ENCODE results near the gene PET100. TPM values are rescaled to one million over a fixed set of nuclear protein-coding genes. Genes with fewer than 3 reads are reported as not detected.

PET100 gene
- total RNA-seq, 1 experiment from 2014 or later, result 77.6 TPM

DNA sequence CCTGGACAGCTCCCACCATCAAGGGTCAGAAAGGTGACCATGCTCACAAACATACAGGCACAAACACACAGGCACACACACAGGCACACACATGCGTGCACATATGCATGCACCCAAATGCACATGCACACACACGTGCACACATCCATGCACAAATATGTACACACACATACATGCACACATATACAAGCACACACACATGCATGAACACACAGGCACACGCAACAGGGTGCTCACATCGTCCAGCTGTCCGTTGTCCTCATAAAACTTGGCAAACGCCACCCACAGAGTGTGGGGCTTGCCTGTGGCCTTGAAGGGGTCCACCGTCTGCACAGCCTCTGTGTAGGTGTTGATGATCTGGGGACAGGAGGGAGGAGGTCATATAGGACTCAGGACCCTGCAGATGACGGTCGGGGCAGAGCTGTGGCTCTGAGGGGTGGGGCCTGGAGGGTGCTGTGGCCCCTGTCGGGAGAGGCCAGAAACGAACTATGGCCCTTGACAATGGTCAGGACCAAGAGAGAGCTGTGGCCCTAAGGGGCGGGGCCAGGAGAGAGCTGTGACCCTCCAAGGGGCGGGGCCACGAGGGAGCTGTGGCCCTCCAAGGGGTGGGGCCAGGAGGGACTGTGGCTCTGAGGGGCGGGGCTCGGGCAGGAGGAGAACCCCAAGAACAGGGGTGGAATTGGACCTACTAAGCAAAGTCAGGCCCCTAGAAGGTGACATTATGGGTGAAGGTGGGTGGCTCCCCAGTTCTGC lies 6.5 kb upstream of the PET100 start:
- BruUV-seq (replicated peaks), result no TSS peak
- intact Hi-C loops (cut with micrococcal nuclease; ENCODE audit: unreplicated experiment), result no loop called here
- H3K36me3 Mint-ChIP-seq (ENCODE audit: insufficient read depth, unreplicated experiment), result peaks cover 33% of the 10 kb centered on the region
- no peaks in the 10 kb centered on the region for H3K27me3 Mint-ChIP-seq (ENCODE audit: unreplicated experiment)
- TF ChIP-seq, protein P1, sequence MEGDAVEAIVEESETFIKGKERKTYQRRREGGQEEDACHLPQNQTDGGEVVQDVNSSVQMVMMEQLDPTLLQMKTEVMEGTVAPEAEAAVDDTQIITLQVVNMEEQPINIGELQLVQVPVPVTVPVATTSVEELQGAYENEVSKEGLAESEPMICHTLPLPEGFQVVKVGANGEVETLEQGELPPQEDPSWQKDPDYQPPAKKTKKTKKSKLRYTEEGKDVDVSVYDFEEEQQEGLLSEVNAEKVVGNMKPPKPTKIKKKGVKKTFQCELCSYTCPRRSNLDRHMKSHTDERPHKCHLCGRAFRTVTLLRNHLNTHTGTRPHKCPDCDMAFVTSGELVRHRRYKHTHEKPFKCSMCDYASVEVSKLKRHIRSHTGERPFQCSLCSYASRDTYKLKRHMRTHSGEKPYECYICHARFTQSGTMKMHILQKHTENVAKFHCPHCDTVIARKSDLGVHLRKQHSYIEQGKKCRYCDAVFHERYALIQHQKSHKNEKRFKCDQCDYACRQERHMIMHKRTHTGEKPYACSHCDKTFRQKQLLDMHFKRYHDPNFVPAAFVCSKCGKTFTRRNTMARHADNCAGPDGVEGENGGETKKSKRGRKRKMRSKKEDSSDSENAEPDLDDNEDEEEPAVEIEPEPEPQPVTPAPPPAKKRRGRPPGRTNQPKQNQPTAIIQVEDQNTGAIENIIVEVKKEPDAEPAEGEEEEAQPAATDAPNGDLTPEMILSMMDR (IDR thresholded peaks at IDR 0.05; ENCODE audit: unreplicated experiment), result no peak
- H3K4me1 Mint-ChIP-seq (ENCODE audit: low read depth, unreplicated experiment), result peaks cover 12% of the 10 kb centered on the region
- H3K9me3 Mint-ChIP-seq (ENCODE audit: low read depth, unreplicated experiment), result no peaks in the 10 kb centered on the region
- H3K27ac Mint-ChIP-seq (ENCODE audit: unreplicated experiment), result no peak overlapping the region
- CTCF ChIA-PET, result no interaction called here
- no peak for DNase-seq
- H3K4me3 Mint-ChIP-seq (ENCODE audit: low read depth, unreplicated experiment), result no peak overlapping the region

DNA sequence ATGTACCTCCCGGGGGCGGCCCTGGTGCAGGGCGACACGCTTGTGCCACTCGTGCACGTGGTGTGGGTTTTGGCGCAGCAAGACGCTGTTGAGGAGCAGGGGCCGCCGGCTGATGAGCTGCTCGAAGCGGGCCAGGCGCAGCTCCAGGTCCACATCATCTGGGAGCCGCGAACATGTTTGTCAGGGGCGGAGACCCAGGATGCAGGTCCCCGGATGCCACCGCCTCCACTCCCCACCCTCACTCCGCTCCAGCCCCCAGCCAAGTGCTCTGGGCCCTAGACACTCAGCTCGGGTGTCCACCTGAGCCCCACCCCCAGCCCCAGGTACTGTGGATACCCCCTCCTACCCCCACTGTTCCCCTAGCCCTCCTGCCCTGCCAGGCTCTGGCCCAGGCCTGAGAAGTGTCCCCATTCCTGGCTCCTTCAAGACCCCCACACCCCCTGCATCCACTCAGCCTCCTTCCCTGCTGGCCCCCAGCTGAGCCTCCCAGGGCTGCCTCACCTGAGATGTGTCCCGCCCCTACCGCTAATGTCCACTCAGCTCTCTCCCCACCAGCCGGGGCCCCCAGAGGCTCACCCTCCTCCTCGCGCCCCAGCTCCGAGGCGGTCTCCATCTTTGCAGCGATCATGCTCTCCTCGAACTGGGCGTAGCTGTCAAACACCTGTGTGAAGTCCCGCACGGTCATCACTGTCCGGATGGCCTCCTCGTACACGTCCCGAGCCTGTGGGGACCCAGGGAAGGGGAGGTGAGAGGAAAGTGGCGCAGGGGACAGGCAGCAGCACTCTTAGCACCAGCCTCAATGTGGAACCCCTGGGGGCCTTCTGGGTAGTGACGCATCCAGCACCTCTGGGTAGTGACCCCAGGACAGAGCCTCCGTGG lies 5.6 kb upstream of the PET100 start:
- no peak for DNase-seq
- no TSS peak for BruUV-seq (replicated peaks)
- intact Hi-C loops (cut with micrococcal nuclease; ENCODE audit: unreplicated experiment), result no loop called here
- H3K4me1 Mint-ChIP-seq (ENCODE audit: low read depth, unreplicated experiment), result peaks cover 9% of the 10 kb centered on the region
- no peak overlapping the region for H3K4me3 Mint-ChIP-seq (ENCODE audit: low read depth, unreplicated experiment)
- no peaks in the 10 kb centered on the region for H3K27me3 Mint-ChIP-seq (ENCODE audit: unreplicated experiment)
- H3K36me3 Mint-ChIP-seq (ENCODE audit: insufficient read depth, unreplicated experiment), result peaks cover 33% of the 10 kb centered on the region
- CTCF ChIA-PET, result no interaction called here
- H3K9me3 Mint-ChIP-seq (ENCODE audit: low read depth, unreplicated experiment), result no peaks in the 10 kb centered on the region
- TF ChIP-seq, protein P1 (IDR thresholded peaks at IDR 0.05; ENCODE audit: unreplicated experiment), result no peak
- no peak overlapping the region for H3K27ac Mint-ChIP-seq (ENCODE audit: unreplicated experiment)

DNA sequence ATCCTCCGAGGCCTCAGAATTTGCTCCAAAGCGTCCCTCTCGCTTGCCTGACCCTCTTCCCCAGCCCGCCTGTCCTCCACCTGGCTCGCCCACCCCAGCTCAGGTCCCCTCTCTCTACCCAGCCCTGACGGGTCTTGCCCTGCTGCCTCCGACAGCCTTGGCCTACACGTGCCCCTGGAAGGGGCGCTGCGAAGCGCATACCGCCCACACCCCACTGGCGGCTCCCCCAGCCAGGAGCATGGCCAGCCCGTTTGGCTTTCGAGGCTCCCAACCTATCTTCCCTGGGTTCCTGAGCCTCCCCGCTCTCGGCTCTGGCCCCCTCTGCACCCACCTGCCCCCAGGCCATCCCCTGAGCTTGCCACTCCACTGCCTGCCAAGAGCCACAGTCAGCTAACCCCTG lies 4.8 kb upstream of the PET100 start:
- intact Hi-C loops (cut with micrococcal nuclease; ENCODE audit: unreplicated experiment), result no loop called here
- CTCF ChIA-PET, result no interaction called here

GRCh38 chr19:7625763-7626372 lies 3.7 kb upstream of the PET100 start:
- peaks cover 40% of the 10 kb centered on the region for H3K36me3 Mint-ChIP-seq (ENCODE audit: insufficient read depth, unreplicated experiment)
- TF ChIP-seq, protein P1 (IDR thresholded peaks at IDR 0.05; ENCODE audit: unreplicated experiment), result no peak
- intact Hi-C loops (cut with micrococcal nuclease; ENCODE audit: unreplicated experiment), result no loop called here
- no TSS peak for BruUV-seq (replicated peaks)
- H3K27me3 Mint-ChIP-seq (ENCODE audit: unreplicated experiment), result no peaks in the 10 kb centered on the region
- H3K9me3 Mint-ChIP-seq (ENCODE audit: low read depth, unreplicated experiment), result no peaks in the 10 kb centered on the region
- CTCF ChIA-PET, result no interaction called here
- peaks cover 7% of the 10 kb centered on the region for H3K4me1 Mint-ChIP-seq (ENCODE audit: low read depth, unreplicated experiment)
- no peak for DNase-seq
- no peak overlapping the region for H3K27ac Mint-ChIP-seq (ENCODE audit: unreplicated experiment)
- no peak overlapping the region for H3K4me3 Mint-ChIP-seq (ENCODE audit: low read depth, unreplicated experiment)

More for the DNA sequence above, 4.8 kb upstream of the PET100 start:
- TF ChIP-seq, protein P1 (IDR thresholded peaks at IDR 0.05; ENCODE audit: unreplicated experiment), result no peak
- DNase-seq, result no peak
- no peaks in the 10 kb centered on the region for H3K9me3 Mint-ChIP-seq (ENCODE audit: low read depth, unreplicated experiment)
- H3K4me1 Mint-ChIP-seq (ENCODE audit: low read depth, unreplicated experiment), result peaks cover 7% of the 10 kb centered on the region
- no peak overlapping the region for H3K4me3 Mint-ChIP-seq (ENCODE audit: low read depth, unreplicated experiment)
- peaks cover 34% of the 10 kb centered on the region for H3K36me3 Mint-ChIP-seq (ENCODE audit: insufficient read depth, unreplicated experiment)
- BruUV-seq (replicated peaks), result no TSS peak
- no peaks in the 10 kb centered on the region for H3K27me3 Mint-ChIP-seq (ENCODE audit: unreplicated experiment)
- no peak overlapping the region for H3K27ac Mint-ChIP-seq (ENCODE audit: unreplicated experiment)

Measured in Calu3 (cell line).